HEK293 (cell line): ENCODE measurements around the gene LSM14B.
A peak's percentile ranks its signal among the peaks of the same experiment; 100 is the strongest.

Experiments
- KLF17 ChIP-seq: fragments of 450-650 bp; formaldehyde crosslinking; IDR thresholded peaks from 2 replicates; pipeline ENCODE4 v1.5.1; 2016; ENCODE audit warnings: missing biosample characterization, missing genetic modification characterization
- PATZ1 ChIP-seq: fragments of 450-650 bp; formaldehyde crosslinking; IDR thresholded peaks from 2 replicates; pipeline ENCODE4 v1.5.1; 2016; ENCODE audit warnings: missing biosample characterization, missing genetic modification characterization
- ZBTB20 ChIP-seq: fragments of 450-650 bp; formaldehyde crosslinking; IDR thresholded peaks from 2 replicates; pipeline ENCODE4 v1.5.1; 2016; ENCODE audit warnings: missing biosample characterization, missing genetic modification characterization
- ZBTB7A ChIP-seq: fragments of 450-650 bp; formaldehyde crosslinking; IDR thresholded peaks from 2 replicates; pipeline ENCODE4 v1.5.1; 2016; ENCODE audit warnings: low read depth, missing biosample characterization, missing genetic modification characterization
- ZBTB8A ChIP-seq: fragments of 450-650 bp; formaldehyde crosslinking; IDR thresholded peaks from 2 replicates; pipeline ENCODE4 v1.5.1; 2016; ENCODE audit warnings: missing biosample characterization, missing genetic modification characterization
- ZFP3 ChIP-seq: fragments of 450-650 bp; formaldehyde crosslinking; IDR thresholded peaks from 2 replicates; pipeline ENCODE4 v1.5.1; 2016; ENCODE audit warnings: low read depth, missing biosample characterization, missing genetic modification characterization
- ZIC2 ChIP-seq: fragments of 450-650 bp; formaldehyde crosslinking; IDR thresholded peaks from 2 replicates; pipeline ENCODE4 v1.5.1; 2016; ENCODE audit warnings: missing biosample characterization, missing genetic modification characterization
- ZNF10 ChIP-seq: fragments of 450-650 bp; formaldehyde crosslinking; IDR thresholded peaks from 2 replicates; pipeline ENCODE4 v1.5.1; 2017; ENCODE audit warnings: missing biosample characterization, missing genetic modification characterization
- ZNF148 ChIP-seq: fragments of 450-650 bp; formaldehyde crosslinking; IDR thresholded peaks from 2 replicates; pipeline ENCODE4 v1.5.0; 2017; ENCODE audit warnings: missing biosample characterization, missing genetic modification characterization, borderline replicate concordance
- ZNF2 ChIP-seq: fragments of 450-650 bp; formaldehyde crosslinking; IDR thresholded peaks from 2 replicates; pipeline ENCODE4 v1.5.1; 2016; ENCODE audit warnings: missing biosample characterization, missing genetic modification characterization
- ZNF23 ChIP-seq: fragments of 450-650 bp; formaldehyde crosslinking; IDR thresholded peaks from 2 replicates; pipeline ENCODE4 v1.5.1; 2016; ENCODE audit warnings: missing biosample characterization, missing genetic modification characterization, borderline replicate concordance
- ZNF26 ChIP-seq: fragments of 450-650 bp; formaldehyde crosslinking; IDR thresholded peaks from 2 replicates; pipeline ENCODE4 v1.5.1; 2016; ENCODE audit warnings: missing biosample characterization, missing genetic modification characterization
- ZNF335 ChIP-seq: fragments of 450-650 bp; formaldehyde crosslinking; conservative IDR thresholded peaks from 2 replicates; pipeline ENCODE4 v1.5.1; 2016; ENCODE audit warnings: missing biosample characterization, missing genetic modification characterization
- ZNF398 ChIP-seq: fragments of 450-650 bp; formaldehyde crosslinking; IDR thresholded peaks from 2 replicates; pipeline ENCODE4 v1.5.1; 2017; ENCODE audit warnings: missing biosample characterization, missing genetic modification characterization
- ZNF423 ChIP-seq: fragments of 450-650 bp; formaldehyde crosslinking; IDR thresholded peaks from 2 replicates; pipeline ENCODE4 v1.5.1; 2016; ENCODE audit warnings: missing biosample characterization, missing genetic modification characterization
- ZNF426 ChIP-seq: fragments of 450-650 bp; formaldehyde crosslinking; IDR thresholded peaks from 2 replicates; pipeline ENCODE4 v1.5.1; 2017; ENCODE audit warnings: missing biosample characterization, missing genetic modification characterization, mild to moderate bottlenecking, inconsistent platforms, moderate library complexity
- ZNF433 ChIP-seq: fragments of 450-650 bp; formaldehyde crosslinking; IDR thresholded peaks from 2 replicates; pipeline ENCODE4 v1.5.1; 2016; ENCODE audit warnings: missing biosample characterization, missing genetic modification characterization, low read depth
- ZNF449 ChIP-seq: fragments of 450-650 bp; formaldehyde crosslinking; IDR thresholded peaks from 2 replicates; pipeline ENCODE4 v1.5.1; 2017; ENCODE audit warnings: missing biosample characterization, mild to moderate bottlenecking, missing genetic modification characterization, moderate library complexity
- ZNF514 ChIP-seq: fragments of 450-650 bp; formaldehyde crosslinking; IDR thresholded peaks from 2 replicates; pipeline ENCODE4 v1.5.1; 2016; ENCODE audit warnings: missing biosample characterization, missing genetic modification characterization
- ZNF521 ChIP-seq: fragments of 450-650 bp; formaldehyde crosslinking; IDR thresholded peaks from 2 replicates; pipeline ENCODE4 v1.5.1; 2017; ENCODE audit warnings: missing biosample characterization, mild to moderate bottlenecking, missing genetic modification characterization
- ZNF548 ChIP-seq: fragments of 450-650 bp; formaldehyde crosslinking; IDR thresholded peaks from 2 replicates; pipeline ENCODE4 v1.5.1; 2016; ENCODE audit warnings: missing biosample characterization, missing genetic modification characterization
- ZNF560 ChIP-seq: fragments of 450-650 bp; formaldehyde crosslinking; IDR thresholded peaks from 2 replicates; pipeline ENCODE4 v1.5.1; 2017; ENCODE audit warnings: missing biosample characterization, missing genetic modification characterization, borderline replicate concordance
- ZNF600 ChIP-seq: fragments of 450-650 bp; formaldehyde crosslinking; IDR thresholded peaks from 2 replicates; pipeline ENCODE4 v1.5.1; 2016; ENCODE audit warnings: missing biosample characterization, missing genetic modification characterization
- ZNF621 ChIP-seq: fragments of 450-650 bp; formaldehyde crosslinking; IDR thresholded peaks from 2 replicates; pipeline ENCODE4 v1.5.1; 2017; ENCODE audit warnings: missing biosample characterization, missing genetic modification characterization
- ZNF623 ChIP-seq: fragments of 450-650 bp; formaldehyde crosslinking; IDR thresholded peaks from 2 replicates; pipeline ENCODE4 v1.5.1; 2016; ENCODE audit warnings: missing biosample characterization, missing genetic modification characterization
- ZNF701 ChIP-seq: fragments of 450-650 bp; formaldehyde crosslinking; IDR thresholded peaks from 2 replicates; pipeline ENCODE4 v1.5.1; 2016; ENCODE audit warnings: missing biosample characterization, missing genetic modification characterization
- ZNF76 ChIP-seq: fragments of 450-650 bp; formaldehyde crosslinking; IDR thresholded peaks from 2 replicates; pipeline ENCODE4; 2016; ENCODE audit warnings: low read depth, missing biosample characterization, missing genetic modification characterization, borderline replicate concordance
- ZNF777 ChIP-seq: fragments of 450-650 bp; formaldehyde crosslinking; IDR thresholded peaks from 2 replicates; pipeline ENCODE4 v1.5.1; 2017; ENCODE audit warnings: missing biosample characterization, missing genetic modification characterization, borderline replicate concordance

The LSM14B gene

GRCh38 chr20:62156592-62157386, 34.5 kb downstream of the LSM14B start (continued):
- TF ChIP-seq ZNF26 (no peak), ZNF514 (tag by site-specific recombination) (no peak), ZNF23 (no peak), ZNF623 (no peak), ZNF600 (tag by site-specific recombination) (no peak), ZNF560 (tag by site-specific recombination) (no peak), ZNF423 (no peak), PATZ1 (tag by site-specific recombination) (peak; percentile 60; the same call in 1 of the 2 replicates), ZNF701 (no peak), ZBTB7A (no peak), ZNF521 (tag by site-specific recombination) (no peak), ZNF2 (tag by site-specific recombination) (no peak), ZBTB20 (tag by site-specific recombination) (no peak), ZFP3 (no peak), ZNF426 (no peak), ZNF76 (tag by site-specific recombination) (peak; percentile 40; the same call in 1 of the 2 replicates), ZNF10 (no peak), ZBTB8A (tag by site-specific recombination) (peak; percentile 53), ZNF433 (no peak), ZNF148 (tag by site-specific recombination) (no peak), KLF17 (tag by site-specific recombination) (peak; percentile 80), ZNF398 (tag by site-specific recombination) (peak; percentile 76), ZNF335 (no peak), ZNF548 (tag by site-specific recombination) (no peak), ZNF449 (tag by site-specific recombination) (no peak), ZNF777 (tag by site-specific recombination) (no peak), ZIC2 (tag by site-specific recombination) (peak; percentile 89), ZNF621 (tag by site-specific recombination) (no peak)
